ENCODE data around the gene RGS16. TPM values are rescaled to one million over a fixed set of nuclear protein-coding genes. Genes with fewer than 3 reads are reported as not detected.

Gene RGS16
- total RNA-seq, 1 donor, result 1.3 TPM

GRCh38 chr1:182611326-182611725 lies 7.1 kb upstream of the RGS16 start:
- no peak overlapping the region for H3K4me3 ChIP-seq (ENCODE audit: low read depth, low read length)
- no peak for TF ChIP-seq CTCF (IDR thresholded peaks at IDR 0.05; ENCODE audit: insufficient read depth, low read depth, low read length)
- DNase-seq (ENCODE audit: low read depth), result no peak

GRCh38 chr1:182610606-182611194 lies 6.5 kb upstream of the RGS16 start:
- no peak for DNase-seq (ENCODE audit: low read depth)
- H3K4me3 ChIP-seq (ENCODE audit: low read depth, low read length), result no peak overlapping the region
- TF ChIP-seq CTCF (IDR thresholded peaks at IDR 0.05; ENCODE audit: insufficient read depth, low read depth, low read length), result no peak

- no peak for TF ChIP-seq CTCF (IDR thresholded peaks at IDR 0.05; ENCODE audit: insufficient read depth, low read depth, low read length)
- DNase-seq (ENCODE audit: low read depth), result peak; percentile 47
- no peak overlapping the region for H3K4me3 ChIP-seq (ENCODE audit: low read depth, low read length)
These were observed 4.8 kb upstream of the RGS16 start for GRCh38 chr1:182608845-182609610.

GRCh38 chr1:182608236-182608635 lies 4.0 kb upstream of the RGS16 start:
- DNase-seq (ENCODE audit: low read depth), result no peak
- TF ChIP-seq CTCF (IDR thresholded peaks at IDR 0.05; ENCODE audit: insufficient read depth, low read depth, low read length), result no peak
- no peak overlapping the region for H3K4me3 ChIP-seq (ENCODE audit: low read depth, low read length)

GRCh38 chr1:182607566-182607965 lies 3.4 kb upstream of the RGS16 start:
- no peak overlapping the region for H3K4me3 ChIP-seq (ENCODE audit: low read depth, low read length)
- no peak for DNase-seq (ENCODE audit: low read depth)
- TF ChIP-seq CTCF (IDR thresholded peaks at IDR 0.05; ENCODE audit: insufficient read depth, low read depth, low read length), result no peak

GRCh38 chr1:182603646-182604174 lies 479 bp downstream of the RGS16 start:
- H3K4me3 ChIP-seq (ENCODE audit: low read depth, low read length), result peak overlapping the region; percentile 40
- DNase-seq (ENCODE audit: low read depth), result no peak
- TF ChIP-seq CTCF (IDR thresholded peaks at IDR 0.05; ENCODE audit: insufficient read depth, low read depth, low read length), result no peak

All from fibroblast of villous mesenchyme (primary cell).